IMR-90 (cell line): ENCODE results near the gene PLEKHJ1. TPM values are rescaled to one million over a fixed set of nuclear protein-coding genes. Genes with fewer than 3 reads are reported as not detected.

Experiments
- ATAC-seq: fragments of 200-7000 bp; cut with Tn5 transposase; 2 replicates; pipeline ENCODE4 v1.9.1; 2020; ENCODE audit warnings: low read depth, mild to moderate bottlenecking, moderate library complexity
- BruUV-seq: library from RNA; stranded (reverse); fragments of 400-500 nt; replicated peaks from 2 replicates; lab custom pipeline; 2021; lab: Mats Ljungman, UMichigan
- CTCF ChIA-PET: fragments of 300-600 bp; formaldehyde crosslinking; extraction: SDS; loops from one replicate; lab custom pipeline; 2021; ENCODE audit warnings: antibody characterized with exemption; lab: Yijun Ruan, JAX
- POLR2A ChIA-PET: fragments of 300-600 bp; sonication (Branson Sonifier 250); formaldehyde crosslinking; loops from one replicate; lab custom pipeline; 2022; ENCODE audit warnings: antibody characterized with exemption; ENCODE audit not compliant: unreplicated experiment; lab: Charles Lee
- DNase-seq: peaks from one replicate; pipeline ENCODE4 v3.0.0; 2013
- H2AFZ ChIP-seq: replicated peaks from 2 replicates; pipeline ENCODE3; 2013; ENCODE audit warnings: low read length, mild to moderate bottlenecking; ENCODE audit not compliant: poor library complexity
- H2AK5ac ChIP-seq: 2 replicates; pipeline ENCODE4 v1.6.1; 2013; ENCODE audit warnings: low read depth, low read length, inconsistent platforms
- H2AK9ac ChIP-seq: replicated peaks from 2 replicates; pipeline ENCODE3; 2013; ENCODE audit warnings: mild to moderate bottlenecking, low read depth, low read length, moderate library complexity; ENCODE audit not compliant: poor library complexity
- H2BK120ac ChIP-seq: 2 replicates; pipeline ENCODE4 v1.6.1; 2013; ENCODE audit warnings: low read depth, low read length, inconsistent platforms
- H2BK15ac ChIP-seq: 3 replicates; pipeline ENCODE4 v1.6.1; 2013; ENCODE audit warnings: low read depth, low read length, inconsistent platforms
- H2BK20ac ChIP-seq: 2 replicates; pipeline ENCODE4 v1.6.1; 2013; ENCODE audit warnings: low read depth, mild to moderate bottlenecking, inconsistent platforms, low read length, moderate library complexity
- H2BK5ac ChIP-seq: 2 replicates; pipeline ENCODE4 v1.6.1; 2013; ENCODE audit warnings: mild to moderate bottlenecking, low read depth, low read length, inconsistent platforms; ENCODE audit not compliant: poor library complexity, severe bottlenecking
- H3K14ac ChIP-seq: replicated peaks from 2 replicates; pipeline ENCODE4 v1.6.1; 2013; ENCODE audit warnings: low read depth, low read length, inconsistent platforms
- H3K18ac ChIP-seq: 2 replicates; pipeline ENCODE4 v1.6.1; 2013; ENCODE audit warnings: low read depth, low read length, control low read depth
- H3K23ac ChIP-seq: 2 replicates; pipeline ENCODE4 v1.6.1; 2013; ENCODE audit warnings: low read depth, low read length, inconsistent platforms
- H3K27ac ChIP-seq: 2 replicates; pipeline ENCODE4 v1.5.1; 2013; ENCODE audit warnings: mild to moderate bottlenecking, control low read depth, low read length; ENCODE audit not compliant: insufficient read depth
- H3K27me3 ChIP-seq: 2 replicates; pipeline ENCODE4 v1.6.1; 2013; ENCODE audit warnings: low read length; ENCODE audit not compliant: control insufficient read depth, insufficient read depth
- H3K36me3 ChIP-seq: 2 replicates; pipeline ENCODE4 v1.6.1; 2013; ENCODE audit warnings: low read length, mixed read lengths; ENCODE audit not compliant: control insufficient read depth, insufficient read depth
- H3K4ac ChIP-seq: 2 replicates; pipeline ENCODE4 v1.6.1; 2013; ENCODE audit warnings: low read depth, low read length, inconsistent platforms
- H3K4me1 ChIP-seq: 2 replicates; pipeline ENCODE4 v1.6.1; 2013; ENCODE audit warnings: low read length, mixed read lengths; ENCODE audit not compliant: control insufficient read depth, insufficient read depth
- H3K4me2 ChIP-seq: 2 replicates; pipeline ENCODE4 v1.6.1; 2013; ENCODE audit warnings: low read depth, mild to moderate bottlenecking, control low read depth, low read length, moderate library complexity
- H3K4me3 ChIP-seq: 2 replicates; pipeline ENCODE4 v1.5.1; 2013; ENCODE audit warnings: low read depth, mild to moderate bottlenecking, control low read depth, low read length, moderate library complexity; ENCODE audit not compliant: insufficient read depth
- H3K56ac ChIP-seq: 2 replicates; pipeline ENCODE4 v1.6.1; 2013; ENCODE audit warnings: low read length, inconsistent platforms; ENCODE audit not compliant: insufficient read depth; ENCODE audit errors: extremely low read depth
- H3K79me1 ChIP-seq, 2 experiments: 2 replicates each; pipeline ENCODE4 v1.6.1; 2013; ENCODE audit warnings: low read length in 2 of 2, inconsistent platforms in 1 of 2, low read depth in 1 of 2
- H3K9ac ChIP-seq: 2 replicates; pipeline ENCODE4 v1.6.1; 2013; ENCODE audit warnings: low read depth, low read length, control low read depth
- H3K9me1 ChIP-seq: 2 replicates; pipeline ENCODE4 v1.6.1; 2013; ENCODE audit warnings: low read length, inconsistent platforms; ENCODE audit not compliant: insufficient read depth
- H3K9me3 ChIP-seq: 2 replicates; pipeline ENCODE4 v1.6.1; 2013; ENCODE audit warnings: low read length; ENCODE audit not compliant: control insufficient read depth, insufficient read depth
- H4K20me1 ChIP-seq: 2 replicates; pipeline ENCODE4 v1.6.1; 2013; ENCODE audit warnings: low read length, inconsistent platforms; ENCODE audit not compliant: insufficient read depth
- H4K5ac ChIP-seq: 2 replicates; pipeline ENCODE4 v1.6.1; 2013; ENCODE audit warnings: mild to moderate bottlenecking, low read depth, low read length, control low read depth
- H4K8ac ChIP-seq, 2 experiments: 2 replicates each; pipeline ENCODE4 v1.6.1; 2013; ENCODE audit warnings: low read depth in 2 of 2, low read length in 2 of 2, control low read depth in 1 of 2, inconsistent platforms in 1 of 2
- H4K91ac ChIP-seq: 2 replicates; pipeline ENCODE4 v1.6.1; 2013; ENCODE audit warnings: low read depth, low read length, inconsistent platforms; ENCODE audit not compliant: insufficient read depth
- MAFK ChIP-seq: IDR thresholded peaks from 2 replicates; pipeline ENCODE4 v1.6.1; 2012; ENCODE audit warnings: low read depth, low read length, improper control_type of control experiment
- POLR2A ChIP-seq: IDR thresholded peaks from 2 replicates; pipeline ENCODE4 v1.6.1; 2012; ENCODE audit warnings: mild to moderate bottlenecking, low read depth, low read length
- whole genome bisulfite sequencing, 2 experiments: methylation state at CpG; one replicate each; pipeline versions ENCODE4 v1.1.5 to v1.1.7; 2013; ENCODE audit warnings: missing lambda C conversion rate in 2 of 2; ENCODE audit not compliant: insufficient read length in 1 of 2; ENCODE audit errors: extremely low coverage in 2 of 2; 5-methylcytosine and 5-hydroxymethylcytosine counted together
- dilution Hi-C: fragments of 300-500 bp; cut with HindIII; formaldehyde crosslinking; loops from one replicate; pipeline ENCODE4 v1.14.3; 2018; ENCODE audit warnings: low sequenced_read_pairs; ENCODE audit not compliant: unreplicated experiment
- in situ Hi-C: fragments of 300-500 bp; cut with MboI; formaldehyde crosslinking; loops from 3 replicates; pipeline ENCODE4 v1.14.3; 2019; ENCODE audit warnings: low sequenced_read_pairs, inconsistent platforms, mixed read lengths
- intact Hi-C: fragments of 100-400 bp; cut with micrococcal nuclease; formaldehyde crosslinking; loops from 2 replicates; pipeline ENCODE4 v1.10.0; 2022
- polyA plus RNA-seq, 3 experiments: library from polyadenylated mRNA; depleted of rRNA; stranded (reverse); fragments of >200 nt; gene quantifications; 2 replicates each; pipeline ENCODE4 v1.2.3, GENCODE V29; 2012; ENCODE audit warnings: low replicate concordance in 1 of 3
- total RNA-seq: library from RNA; depleted of rRNA; stranded (reverse); fragments of >200 nt; gene quantifications from 2 replicates; pipeline ENCODE4 v1.2.3, GENCODE V29; 2012

Gene PLEKHJ1
- total and polyA plus RNA-seq, 2 of the 4 experiments (the other 2 are of a cell fraction): 31.7 to 62.8 TPM

DNA sequence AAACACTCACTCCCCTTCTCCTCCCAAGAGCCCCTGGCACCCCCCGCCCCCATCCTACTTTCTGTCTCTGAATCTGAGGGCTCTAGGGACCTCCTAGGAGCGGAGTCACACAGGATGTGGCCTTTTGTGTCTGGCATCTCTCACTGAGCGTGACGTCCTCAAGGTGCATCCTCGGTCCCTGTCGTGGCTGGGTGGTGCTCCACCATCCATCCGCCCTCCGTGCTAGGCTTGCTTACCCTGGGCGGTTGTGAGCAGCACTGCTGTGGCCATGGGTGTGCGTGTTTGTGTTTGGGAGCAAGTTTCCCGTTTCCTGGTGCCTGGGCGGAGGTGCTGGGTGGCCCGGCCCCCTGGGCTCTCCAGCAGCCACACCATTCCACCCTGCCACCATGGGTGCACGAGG lies 12.2 kb downstream of the PLEKHJ1 start:
- H3K4me1 ChIP-seq: no peaks in the 10 kb centered on the region

More for the DNA sequence above, 12.2 kb downstream of the PLEKHJ1 start:
- Histone ChIP-seq H2AK9ac (no peak overlapping the region), H3K56ac (no peak overlapping the region), H3K9ac (no peak overlapping the region), H3K36me3 (peaks cover 72% of the 10 kb centered on the region), H3K18ac (no peak overlapping the region), H3K9me1 (no peaks in the 10 kb centered on the region), H3K4me2 (no peak overlapping the region), H4K91ac (no peak overlapping the region), H2BK5ac (peak overlapping the region; percentile 13), H4K5ac (no peak overlapping the region), H4K8ac (no peak overlapping the region), H4K20me1 (peaks cover 11% of the 10 kb centered on the region; the same call in 1 of the 2 replicates), H3K27ac (no peak overlapping the region), H2BK20ac (no peak overlapping the region), H2AFZ (no peak overlapping the region), H3K23ac (no peak overlapping the region), H3K4me3 (no peak overlapping the region), H2BK15ac (no peak overlapping the region), H3K9me3 (no peaks in the 10 kb centered on the region), H3K79me1 (peaks cover 5 to 22% of the 10 kb centered on the region in 2 experiments; a peak in 3 of 4 replicates), H3K4ac (no peak overlapping the region), H3K14ac (no peak overlapping the region), H3K27me3 (no peaks in the 10 kb centered on the region), H2AK5ac (no peak overlapping the region), H2BK120ac (no peak overlapping the region)
- WGBS, 2 experiments: 100% methylated on average over 2 of the region's 14 CpGs; no CpG with 5 or more reads in 1 of the 2 experiments
- intact Hi-C loops: no loop called here
- no peak for ATAC-seq
- CTCF ChIA-PET: no interaction called here
- BruUV-seq: no TSS peak
- POLR2A ChIA-PET: no interaction called here
- dilution Hi-C loops: no loop called here
- in situ Hi-C loops: no loop called here
- TF ChIP-seq POLR2A (no peak), MAFK (no peak)
- no peak for DNase-seq
